GM18907 (cell line): ENCODE measurements around the gene PPM1B.
"Not testable (repeated sequence)": the region's sequence is repeated elsewhere in the genome, so short reads cannot be mapped to it uniquely, and the experiment has no call there.

Source experiments
- ATAC-seq: cut with Tn5 transposase; IDR thresholded peaks from one replicate; pipeline ENCODE4 v1.9.1; 2021; ENCODE audit warnings: mild to moderate bottlenecking, moderate library complexity; ENCODE audit not compliant: unreplicated experiment

PPM1B gene

DNA sequence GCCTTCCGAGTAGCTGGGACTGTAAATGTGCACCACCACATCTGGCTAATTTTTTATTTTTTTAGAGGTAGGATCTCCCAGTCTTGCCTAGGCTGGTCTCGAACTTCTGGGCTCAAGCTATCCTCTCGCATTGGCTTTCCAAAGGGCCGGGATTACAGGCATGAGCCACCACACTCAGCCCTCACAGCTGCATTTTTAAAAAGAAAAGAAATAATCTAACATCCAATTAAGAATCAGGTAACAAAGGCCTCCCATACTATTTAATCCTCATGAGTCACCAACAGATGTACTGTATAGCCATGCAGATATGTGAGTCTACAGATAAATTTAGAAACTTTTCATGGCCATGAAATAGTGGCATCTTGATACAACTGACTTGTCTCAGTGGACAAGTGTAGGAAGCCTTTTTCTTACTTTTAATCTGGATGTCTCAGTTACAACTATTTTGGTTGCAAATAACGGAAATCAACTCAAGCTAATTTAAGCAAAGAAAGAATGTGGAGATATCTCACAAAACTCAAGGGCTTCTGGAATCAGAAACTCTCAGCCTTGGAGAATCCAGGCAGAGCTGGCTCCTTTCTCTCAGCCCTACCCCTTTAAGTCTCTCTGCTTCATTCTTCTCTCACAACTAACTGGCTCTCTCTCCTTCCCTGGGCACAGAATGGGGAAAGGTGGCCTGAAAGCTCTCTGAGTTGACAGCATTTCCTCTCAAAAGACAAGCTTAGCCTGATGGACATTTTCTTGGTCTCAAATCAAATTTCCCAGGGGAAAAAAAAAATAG is 12.8 kb upstream of the PPM1B start:
- no peak for ATAC-seq

DNA sequence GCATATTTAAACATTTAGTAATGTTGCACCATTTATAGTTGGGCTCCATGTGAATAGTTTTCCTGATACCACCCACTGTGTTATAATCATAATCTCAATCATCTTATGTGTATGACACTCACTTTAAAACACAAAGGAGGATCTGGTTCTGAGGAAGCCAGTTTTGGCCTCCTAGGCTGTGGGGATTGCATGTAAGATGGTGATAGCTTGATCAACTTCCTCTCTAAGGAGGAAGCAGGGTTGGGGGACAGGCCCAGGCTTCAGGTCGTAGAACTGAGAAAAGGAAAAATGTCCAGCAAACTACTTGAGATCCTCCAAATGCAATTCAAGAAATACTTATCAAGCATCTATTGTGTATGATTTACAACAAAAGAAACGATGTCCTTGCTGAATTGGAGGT is 4.9 kb upstream of the PPM1B start:
- ATAC-seq = no peak

DNA sequence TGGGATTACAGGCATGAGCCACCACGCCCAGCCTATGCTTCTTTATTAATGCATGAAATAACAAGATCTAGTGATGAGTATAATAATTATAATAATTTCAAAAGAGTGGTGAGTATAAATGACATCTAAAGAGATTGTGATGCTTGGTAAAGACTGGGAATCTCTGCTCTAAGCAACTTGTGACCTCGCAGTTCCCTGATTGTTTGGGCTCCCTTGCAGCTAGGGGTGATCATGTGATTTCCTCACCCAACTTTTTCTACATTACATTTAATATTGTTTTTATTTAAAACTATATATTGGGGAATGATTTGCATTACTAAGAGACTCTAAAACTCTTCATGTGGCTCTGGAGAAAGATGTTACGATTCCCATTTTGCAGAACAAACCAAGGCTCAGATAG is 4.1 kb upstream of the PPM1B start:
- no peak for ATAC-seq

DNA sequence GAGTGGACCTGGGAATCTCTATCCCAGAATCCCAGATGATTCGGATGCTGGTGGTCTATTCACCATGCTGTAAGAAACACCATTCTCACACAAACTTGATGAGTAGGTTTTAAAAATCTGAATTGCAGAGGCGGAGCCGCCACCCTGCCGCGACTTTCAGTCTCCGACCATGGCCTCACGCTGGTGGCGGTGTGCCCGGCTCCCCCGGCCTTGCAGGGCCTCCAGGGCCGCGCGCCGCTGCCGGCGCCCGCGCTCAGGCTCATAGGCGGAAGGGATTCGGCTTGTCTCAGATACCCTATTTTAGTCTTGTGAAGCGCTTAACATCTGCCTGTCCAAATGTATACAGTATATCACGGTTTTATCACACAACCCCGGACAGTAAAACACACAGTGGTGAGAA is 2.6 kb upstream of the PPM1B start:
- no peak for ATAC-seq

DNA sequence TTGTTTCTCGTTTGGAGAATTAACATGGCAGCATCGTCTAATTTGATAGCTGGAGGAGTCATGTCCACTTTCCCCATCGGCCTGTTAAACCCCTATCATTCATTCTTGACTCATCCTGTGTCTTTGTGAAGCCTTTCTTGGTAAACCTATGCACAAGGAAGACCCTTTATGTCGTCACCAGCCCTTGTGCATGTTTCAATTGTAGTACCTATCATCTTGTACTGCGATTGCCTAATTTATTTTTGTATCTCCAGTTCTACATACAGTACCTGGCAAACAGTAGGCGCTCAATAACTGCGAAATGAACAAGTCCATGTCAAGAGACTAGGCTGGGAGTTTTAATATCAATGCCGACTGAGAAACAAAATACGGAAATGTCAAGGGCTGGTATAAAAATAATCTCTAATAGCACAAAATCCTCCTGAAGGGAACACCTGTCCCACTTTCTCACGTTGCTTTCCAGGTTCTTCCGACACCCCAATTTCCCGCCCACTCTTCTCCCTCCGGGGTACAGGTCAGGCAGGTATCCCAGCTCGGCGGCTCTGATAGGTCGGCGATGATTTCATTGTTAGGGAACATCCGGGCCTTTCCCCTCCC is 1.3 kb upstream of the PPM1B start:
- no peak for ATAC-seq

DNA sequence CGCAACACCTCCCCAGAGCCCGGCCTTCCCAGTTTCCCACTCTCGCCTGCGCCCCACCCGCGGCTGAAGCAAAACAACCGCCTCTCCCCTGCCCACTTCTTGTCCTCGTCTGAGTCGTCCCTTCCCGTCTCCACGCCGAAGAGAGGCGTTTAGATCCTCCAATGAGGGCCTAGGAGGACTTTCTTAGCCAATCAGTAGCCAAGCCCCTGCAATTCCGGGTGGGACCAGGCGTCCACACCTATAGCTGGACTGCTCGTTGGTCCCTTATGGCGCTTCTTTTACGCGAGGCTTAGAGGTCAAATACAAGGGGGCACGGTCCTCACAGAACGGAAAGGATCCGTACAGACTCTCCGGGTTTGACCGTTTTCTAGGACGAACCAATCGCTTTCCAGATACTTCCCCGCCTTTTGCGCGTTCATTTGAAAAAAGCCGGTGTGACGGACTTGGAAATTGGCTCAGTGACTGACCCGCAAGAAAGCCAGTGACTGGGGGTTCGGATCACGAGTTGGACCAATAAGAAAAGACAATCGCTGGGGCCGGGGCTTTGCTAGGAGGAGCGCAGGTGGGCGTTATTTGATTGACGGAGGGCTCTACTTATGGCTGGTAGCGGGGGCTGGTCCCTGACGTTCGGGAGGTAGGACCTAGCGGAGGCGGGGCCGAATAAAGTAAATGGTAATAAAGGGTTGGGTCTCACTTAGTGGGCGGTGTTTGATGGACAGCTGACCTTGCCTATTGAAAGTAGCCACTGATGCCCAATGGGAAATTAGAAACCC is 581 bp upstream of the PPM1B start:
- peak; percentile 90 for ATAC-seq

DNA sequence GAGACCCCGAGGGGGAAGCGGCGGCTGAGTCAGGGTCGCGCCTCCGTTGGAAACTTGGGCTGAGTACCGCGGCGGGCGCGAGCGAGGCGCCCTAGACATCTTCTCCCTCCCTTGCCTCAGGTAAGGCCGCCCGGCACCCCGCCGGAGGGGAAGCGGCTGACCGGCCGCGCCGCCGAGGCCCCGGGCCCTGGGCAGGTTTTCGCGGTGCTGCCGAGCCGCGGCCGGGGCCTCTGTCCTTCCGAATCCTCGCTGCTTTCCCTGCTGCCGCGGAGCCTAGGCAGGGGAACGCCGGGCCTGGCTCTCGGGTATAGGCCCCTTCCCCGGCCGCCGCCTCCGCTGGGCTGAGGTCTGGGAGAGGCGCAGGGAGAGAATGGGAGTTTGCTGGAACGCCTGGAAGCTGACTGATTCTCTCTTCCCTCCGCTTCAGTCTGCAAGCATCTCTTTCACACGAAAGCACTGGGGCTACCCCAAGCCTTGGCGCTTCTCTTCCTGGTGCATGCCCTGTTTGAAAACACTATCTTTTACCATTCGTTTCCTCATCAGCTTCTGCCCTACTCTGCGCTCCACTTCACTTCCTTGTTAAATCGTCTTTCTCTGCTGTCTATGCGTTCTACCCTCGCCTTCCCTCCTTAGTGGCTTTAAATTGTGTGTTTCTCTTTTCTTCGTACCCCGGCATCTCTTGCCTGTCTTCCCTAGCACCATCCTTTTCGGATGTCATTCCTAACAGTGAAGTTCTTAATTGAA is 652 bp downstream of the PPM1B start:
- ATAC-seq = peak; percentile 16

DNA sequence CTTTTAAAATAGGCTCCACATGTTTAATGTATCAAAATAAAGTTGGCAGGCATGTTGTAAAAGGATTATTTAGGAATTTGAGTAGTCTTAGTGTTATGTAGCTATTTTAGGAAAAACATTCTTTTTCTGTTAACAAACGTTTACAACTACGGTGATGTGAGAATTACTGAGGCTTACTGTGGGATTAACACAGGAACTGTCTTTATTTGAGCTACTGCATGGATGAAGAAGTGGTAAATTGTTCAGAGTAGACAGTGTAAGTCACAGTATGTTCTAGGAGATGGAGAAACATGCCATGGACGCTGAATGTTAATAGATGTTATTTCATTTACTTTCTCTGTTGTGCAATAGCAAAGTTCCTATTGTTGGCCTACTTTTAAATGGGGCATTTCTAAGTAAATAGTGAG is 1.6 kb downstream of the PPM1B start:
- no peak for ATAC-seq

DNA sequence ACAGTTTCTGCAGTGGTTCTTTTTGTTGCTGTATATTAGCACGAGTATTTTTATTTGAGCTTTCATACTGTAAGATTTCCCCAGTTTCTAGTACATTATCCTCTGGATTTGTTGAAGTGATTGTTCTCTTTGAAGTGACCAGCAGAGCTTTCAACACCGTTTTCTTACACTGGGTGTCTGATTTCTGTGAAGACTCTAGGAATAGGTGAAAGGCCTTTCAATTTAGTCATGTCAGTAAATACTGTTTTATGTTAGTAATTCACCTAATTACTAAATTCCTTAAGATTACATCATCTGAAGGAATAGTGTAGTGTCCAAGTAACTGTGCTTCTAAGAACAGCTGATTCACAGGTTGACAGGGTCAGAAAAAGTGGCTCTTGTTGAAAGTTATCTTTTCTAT is 2.3 kb downstream of the PPM1B start:
- no peak for ATAC-seq

DNA sequence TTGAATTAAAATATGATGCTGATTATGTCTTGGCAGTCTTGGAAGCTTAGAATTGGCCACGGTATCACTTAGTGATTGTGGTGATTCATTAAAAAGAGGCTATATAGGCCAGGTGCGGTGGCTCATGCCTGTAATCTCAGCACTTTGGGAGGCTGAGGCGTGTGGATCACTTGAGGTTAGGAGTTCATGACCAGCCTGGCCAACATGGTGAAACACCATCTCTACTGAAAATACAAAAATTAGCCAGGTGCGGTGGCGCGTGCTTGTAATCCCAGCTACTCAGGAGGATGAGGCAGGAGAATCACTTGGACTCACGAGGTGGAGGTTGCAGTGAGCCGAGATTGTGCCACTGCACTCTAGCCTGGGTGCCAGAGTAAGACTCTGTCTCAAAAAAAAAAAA is 2.8 kb downstream of the PPM1B start:
- ATAC-seq = not testable (repeated sequence)

DNA sequence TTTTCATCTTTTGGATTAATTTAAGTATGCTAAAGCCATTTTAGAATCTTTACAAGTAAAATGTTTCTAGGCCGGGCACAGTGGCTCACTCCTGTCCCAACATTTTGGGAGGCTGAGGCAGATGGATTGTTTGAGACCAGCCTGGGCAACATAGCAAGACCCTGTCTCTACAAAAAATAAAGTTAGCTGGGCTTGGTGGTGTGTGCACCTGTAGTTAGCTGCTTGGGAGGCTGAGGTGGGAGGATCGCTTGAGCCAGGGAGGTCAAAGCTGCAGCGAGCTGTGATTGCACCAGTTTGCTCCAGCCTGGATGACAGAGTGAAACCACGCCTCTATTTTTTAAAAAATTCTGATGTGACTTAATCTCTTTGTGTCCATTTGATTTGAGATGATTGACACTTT is 3.9 kb downstream of the PPM1B start:
- ATAC-seq = no peak

DNA sequence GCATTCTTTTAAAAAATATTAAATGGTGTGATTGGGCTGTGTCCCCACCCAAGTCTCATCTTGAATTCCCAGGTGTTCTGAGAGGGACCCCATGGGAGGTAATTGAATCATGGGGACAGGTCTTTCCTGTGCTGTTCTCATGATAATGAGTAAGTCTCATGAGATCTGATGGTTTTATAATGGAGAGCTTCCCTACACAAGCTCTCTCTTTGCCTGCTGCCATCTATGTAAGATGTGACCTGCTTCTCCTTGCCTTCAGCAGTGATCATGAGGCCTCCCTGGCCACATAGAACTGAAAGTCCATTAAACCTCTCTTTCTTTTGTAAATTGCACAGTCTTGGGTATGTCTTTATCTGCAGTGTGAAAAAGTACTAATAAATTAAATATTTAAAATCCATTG is 10.3 kb downstream of the PPM1B start:
- no peak for ATAC-seq

DNA sequence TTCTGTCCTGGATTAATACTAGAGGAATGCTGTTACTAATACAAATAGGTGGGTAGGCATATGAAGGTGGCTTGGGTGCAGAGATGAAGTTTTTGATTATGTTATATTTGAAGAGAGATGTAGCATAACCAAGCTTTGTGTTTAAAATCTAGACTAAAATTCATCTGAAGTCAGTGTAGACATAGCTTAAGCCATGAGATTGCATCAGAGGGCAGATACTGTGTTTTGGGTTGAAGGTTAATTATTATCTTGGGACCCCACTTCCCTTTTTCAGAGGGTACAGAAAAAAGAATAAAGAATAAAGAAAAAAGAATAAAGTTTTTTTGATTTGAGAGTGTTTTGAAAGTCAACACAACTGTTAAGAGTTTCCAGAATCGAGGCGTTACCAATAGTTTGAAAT is 13.0 kb downstream of the PPM1B start:
- no peak for ATAC-seq

DNA sequence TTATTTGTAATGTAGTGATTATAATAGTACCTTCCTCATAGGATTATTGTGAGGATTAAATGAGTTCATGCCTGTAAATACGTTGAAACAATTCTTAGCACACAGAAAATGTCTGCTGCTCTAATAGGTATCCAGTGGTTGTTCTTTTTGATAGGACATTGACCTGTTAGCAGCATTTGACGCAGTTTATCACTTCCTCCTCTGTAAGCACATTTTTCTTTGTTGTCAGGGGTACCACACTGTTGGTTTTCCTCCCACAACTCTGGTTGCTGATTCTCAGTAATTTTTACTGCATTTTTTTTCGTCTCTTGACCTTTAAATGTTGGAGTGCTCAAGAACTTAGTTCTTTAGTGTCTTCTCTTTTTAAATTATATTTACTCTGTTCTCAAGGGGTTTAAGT is 15.4 kb downstream of the PPM1B start:
- no peak for ATAC-seq

DNA sequence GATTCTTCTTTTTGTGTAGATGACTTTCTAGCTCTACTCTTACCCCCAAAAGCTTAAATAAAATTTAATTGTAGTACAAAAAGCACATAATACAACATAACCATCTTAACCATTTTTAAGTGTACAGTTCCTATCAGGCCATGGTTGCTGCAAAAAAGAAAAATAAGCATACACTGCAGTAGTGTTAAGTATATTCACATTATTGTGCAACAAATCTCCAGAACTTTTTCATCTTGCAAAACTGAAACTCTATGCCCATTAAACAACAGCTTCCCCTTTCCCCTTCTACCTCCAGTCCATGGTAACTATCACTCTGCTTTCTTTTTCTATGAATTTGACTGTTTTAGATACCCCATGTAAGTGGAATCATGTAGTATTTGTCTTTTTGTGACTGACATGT is 18.1 kb downstream of the PPM1B start:
- ATAC-seq = no peak

DNA sequence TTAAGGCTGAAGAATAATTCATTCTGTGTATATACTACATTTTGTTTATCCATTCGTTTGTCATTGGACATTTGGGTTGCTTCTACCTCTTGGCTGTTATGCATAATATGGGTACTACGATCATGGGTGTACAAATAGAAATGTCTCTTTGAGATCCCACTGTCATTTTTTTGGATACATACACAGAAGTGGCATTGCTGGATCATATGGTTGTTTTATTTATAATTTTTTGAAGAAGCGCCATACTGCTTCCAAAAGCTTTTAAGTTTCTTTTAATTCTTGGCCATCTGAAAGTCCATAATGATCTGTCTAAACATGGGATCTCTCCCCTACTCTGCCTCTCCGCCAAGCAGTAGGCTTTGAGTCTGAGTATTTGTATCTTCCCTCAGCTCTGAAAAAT is 18.6 kb downstream of the PPM1B start:
- no peak for ATAC-seq

DNA sequence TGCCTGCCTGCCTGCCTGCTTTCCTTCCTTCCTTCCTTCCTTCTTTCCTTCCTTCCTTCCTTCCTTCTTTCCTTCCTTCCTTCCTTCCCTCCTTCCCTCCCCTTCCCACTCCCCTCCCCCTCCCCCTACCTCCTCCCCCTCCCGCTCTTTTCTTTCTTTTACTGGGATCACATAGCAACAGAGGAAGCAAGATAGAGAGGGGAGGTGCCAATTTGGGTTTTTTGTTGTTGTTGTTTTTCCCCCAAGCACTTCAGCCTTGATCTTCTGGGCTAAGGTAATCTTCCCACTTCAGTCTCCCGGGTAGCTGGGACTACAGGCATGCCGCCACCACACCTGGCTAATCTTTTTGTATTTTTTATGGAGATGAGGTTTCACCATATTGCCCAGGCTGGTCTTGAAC is 20.0 kb downstream of the PPM1B start:
- ATAC-seq = no peak

DNA sequence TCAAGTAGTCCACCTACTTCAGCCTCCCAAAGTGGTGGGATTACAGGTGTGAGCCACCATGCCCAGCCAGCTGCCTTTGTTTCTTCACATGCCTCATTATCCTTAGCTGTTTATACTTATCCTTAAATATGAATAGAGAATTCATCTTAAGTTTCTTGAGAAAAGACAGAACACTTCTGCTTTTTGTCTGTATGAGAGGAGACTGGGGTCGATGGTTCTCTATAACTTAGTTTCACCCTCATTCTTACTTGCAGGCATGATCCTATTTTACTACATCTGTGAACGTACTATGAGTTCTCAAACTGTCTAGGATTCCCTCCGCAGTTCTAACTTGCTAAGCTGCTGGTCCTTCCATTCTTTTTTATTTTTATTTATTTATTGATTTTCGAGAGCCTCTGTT is 20.4 kb downstream of the PPM1B start:
- no peak for ATAC-seq

DNA sequence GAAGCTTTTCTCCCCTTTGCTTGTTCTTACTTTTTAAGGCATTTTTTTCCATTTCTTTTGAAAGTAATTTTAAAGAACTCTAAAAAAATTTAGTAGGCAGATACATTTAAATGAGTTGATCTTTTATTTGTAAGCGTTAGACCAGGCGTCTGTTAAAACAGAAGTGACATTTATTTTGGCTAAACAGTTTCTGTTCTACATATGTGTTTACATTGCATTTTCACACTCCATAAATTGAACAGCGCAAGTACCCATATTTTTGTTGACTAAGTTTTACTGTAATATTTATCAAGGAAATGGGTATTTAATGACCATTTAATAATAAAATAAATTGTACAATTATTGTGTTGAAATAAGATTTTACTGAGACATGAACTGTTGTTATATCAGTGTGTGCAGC is 21.9 kb downstream of the PPM1B start:
- no peak for ATAC-seq

DNA sequence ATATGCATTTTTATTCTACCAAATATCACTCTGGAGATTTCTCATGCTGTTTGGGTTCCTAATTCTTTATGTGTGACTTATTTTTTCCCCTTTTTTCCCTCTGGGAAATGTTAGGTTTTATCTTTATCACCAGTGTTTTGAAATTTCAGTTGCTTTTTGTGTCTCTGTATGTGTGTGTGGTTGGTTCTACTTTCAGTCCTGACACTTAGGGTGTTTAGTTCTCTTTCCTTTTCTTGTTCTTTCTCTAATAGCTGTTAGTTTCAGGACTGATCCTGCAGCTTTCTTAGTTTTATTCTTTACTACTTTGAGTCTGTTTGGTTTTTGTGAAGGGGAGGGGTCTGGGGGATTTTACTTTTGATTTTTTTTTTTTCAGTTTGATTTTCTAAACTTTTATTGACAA is 23.1 kb downstream of the PPM1B start:
- ATAC-seq = peak; percentile 89

DNA sequence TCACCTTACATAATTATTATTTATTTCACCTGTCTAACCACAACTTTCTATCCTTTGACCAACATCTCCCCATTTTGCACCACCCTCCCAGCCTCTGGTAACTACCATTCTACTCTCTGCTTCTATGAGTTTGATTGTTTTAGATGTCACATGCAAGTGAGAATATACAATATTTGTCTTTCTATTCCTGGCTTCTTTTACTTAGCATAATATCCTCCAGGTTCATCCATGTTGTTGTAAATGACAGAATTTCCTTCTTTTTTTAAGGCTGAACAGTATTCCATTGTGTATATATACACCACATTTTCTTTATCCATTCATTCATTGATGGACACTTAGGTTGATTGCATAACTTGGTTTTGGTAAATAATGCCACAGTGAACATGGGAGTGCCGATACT is 24.0 kb downstream of the PPM1B start:
- ATAC-seq = no peak
